GM04503 (cell line): ENCODE measurements around the gene IFITM2.
"Not testable (repeated sequence)": the region's sequence is repeated elsewhere in the genome, so short reads cannot be mapped to it uniquely, and the experiment has no call there.

Experiments
- DNase-seq: peaks from one replicate; pipeline ENCODE4 v3.0.0-alpha.2; 2012; ENCODE audit warnings: low read depth

IFITM2 gene

DNA sequence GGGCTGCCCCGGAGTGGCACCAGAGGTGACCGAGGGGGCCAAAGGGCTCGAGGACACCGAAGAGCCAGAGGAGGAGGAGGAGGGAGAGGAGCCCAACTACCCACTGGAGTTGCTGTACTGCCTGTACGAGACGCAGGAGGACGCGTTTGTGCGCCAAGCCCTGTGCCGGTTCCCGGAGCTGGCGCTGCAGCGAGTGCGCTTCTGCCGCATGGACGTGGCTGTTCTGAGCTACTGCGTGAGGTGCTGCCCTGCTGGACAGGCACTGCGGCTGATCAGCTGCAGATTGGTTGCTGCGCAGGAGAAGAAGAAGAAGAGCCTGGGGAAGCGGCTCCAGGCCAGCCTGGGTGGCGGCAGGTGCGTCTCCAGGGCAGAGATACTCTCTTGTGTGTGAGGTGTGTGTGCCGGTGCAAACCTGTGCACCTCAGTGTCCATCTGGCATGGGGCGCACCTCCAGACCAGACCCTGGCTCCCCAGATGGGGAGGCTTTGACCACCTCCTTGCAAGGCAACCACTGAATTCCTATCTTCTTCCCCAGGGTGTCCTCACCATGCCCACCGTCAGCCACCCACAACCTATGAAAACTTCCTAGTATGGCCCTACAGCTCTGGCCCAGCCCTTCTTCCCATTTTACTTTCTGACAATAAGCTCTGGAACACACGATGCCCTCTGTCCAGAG is 26.0 kb upstream of the IFITM2 start:
- DNase-seq = no peak

DNA sequence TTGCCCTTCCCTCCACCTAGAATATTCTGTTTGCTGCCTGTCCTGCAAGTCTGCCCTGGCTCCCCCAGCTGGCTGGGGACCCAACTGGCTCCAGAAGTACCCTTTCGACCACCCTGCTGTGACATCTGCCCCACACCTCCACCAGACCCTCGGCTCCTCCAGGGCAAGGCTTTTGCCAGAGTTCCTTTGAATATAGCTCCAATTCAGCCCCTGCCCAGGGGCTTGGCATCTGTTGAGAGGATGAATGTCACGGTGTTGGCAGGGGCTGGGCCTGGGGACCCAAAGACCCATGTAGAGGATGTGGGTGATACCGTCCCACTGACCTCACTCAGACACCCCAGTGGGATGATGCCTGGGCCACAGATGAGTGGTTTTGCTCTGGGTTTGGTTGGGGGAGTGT is 25.4 kb upstream of the IFITM2 start:
- DNase-seq = no peak

DNA sequence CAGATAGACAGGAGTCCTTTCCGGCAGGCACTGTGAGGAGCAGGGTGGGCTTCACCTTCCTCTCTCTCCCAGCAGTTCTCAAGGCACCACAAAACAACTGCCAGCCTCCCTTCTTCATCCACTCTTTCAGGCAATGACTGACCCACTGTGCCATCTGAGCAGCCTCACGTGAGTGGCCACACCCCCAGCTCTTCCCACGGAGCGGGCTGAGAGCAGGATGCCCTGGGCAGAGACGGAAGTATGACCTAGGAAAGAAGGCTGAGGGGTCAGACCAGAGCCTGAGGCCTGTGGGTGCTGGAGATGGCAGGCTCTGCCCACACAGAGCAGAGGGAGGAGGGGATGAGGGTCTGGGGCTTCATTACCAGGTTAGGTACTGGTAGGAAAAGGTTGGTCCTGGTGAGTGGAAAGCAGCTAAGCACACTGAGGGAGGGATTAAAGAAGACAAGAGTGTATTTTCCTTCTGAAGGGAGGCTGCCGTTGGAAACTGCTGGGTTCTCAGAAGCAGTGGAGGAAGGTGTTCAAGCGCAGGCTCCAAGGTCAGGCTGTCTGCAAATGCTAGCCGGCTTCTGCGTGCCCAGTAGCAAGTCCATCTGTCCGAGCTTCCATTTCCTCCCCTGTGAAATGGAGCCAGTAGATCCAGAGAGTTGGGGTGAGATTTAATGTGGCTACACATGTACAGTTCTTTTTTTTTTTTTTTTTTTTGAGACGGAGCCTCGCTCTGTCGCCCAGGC is 24.8 kb upstream of the IFITM2 start:
- no peak for DNase-seq

DNA sequence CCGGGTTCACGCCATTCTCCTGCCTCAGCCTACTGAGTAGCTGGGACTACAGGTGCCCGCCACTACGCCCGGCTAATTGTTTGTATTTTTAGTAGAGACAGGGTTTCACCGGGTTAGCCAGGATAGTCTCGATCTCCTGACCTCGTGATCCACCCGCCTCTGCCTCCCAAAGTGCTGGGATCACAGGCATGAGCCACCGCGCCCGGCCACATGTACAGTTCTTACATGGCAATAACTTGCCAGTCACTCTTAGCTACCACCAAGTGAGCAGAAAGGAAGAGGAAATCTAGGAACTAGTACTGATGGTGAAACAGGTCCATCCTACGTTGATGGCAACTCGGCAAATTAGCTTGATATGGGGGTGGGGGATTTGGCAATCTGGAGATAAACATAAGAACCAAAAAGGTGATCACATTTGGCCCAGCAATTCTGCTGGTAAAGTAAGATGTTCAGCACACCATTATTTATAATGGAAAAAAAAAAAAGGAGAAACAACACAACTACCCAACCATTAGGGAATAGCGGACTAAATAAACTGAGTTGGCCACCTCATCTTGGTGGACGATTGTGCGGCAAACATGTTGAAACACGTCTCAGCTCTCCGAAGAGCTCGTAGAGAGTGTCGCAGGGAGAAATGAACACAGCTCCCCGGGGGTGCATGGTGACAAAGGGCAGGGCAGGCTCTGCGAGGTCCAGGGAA is 24.1 kb upstream of the IFITM2 start:
- no peak for DNase-seq

DNA sequence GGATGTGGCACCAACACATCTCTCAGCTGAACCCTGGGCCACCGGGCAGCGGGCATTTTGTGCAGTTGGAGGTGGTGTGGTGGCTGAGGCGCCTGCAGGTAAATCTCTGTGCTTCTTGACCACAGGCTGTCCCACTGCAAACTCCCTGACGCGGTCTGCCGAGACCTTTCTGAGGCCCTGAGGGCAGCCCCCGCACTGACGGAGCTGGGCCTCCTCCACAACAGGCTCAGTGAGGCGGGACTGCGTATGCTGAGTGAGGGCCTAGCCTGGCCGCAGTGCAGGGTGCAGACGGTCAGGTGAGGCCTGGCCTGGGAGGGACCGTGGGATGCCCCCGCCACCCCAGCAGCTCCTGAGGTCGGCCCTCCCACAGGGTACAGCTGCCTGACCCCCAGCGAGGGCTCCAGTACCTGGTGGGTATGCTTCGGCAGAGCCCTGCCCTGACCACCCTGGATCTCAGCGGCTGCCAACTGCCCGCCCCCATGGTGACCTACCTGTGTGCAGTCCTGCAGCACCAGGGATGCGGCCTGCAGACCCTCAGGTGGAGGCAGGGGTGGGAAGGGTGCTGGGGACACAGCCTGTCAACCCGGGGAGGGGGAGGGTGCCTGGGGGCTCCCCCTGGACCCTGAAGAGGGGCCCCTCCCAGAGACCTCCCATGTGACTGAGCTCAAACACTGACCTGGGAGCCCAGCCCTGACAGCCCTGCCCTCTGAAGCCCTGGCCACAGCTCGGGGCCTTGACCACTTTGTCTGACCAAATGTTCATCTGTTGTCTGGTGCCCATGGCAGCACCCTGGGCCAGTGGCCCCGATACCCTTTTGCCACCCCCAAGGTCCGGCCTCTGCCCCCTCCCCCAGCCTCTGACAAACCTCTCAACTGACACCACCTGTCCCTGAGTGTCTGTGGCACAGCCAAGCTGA is 23.3 kb upstream of the IFITM2 start:
- no peak for DNase-seq

DNA sequence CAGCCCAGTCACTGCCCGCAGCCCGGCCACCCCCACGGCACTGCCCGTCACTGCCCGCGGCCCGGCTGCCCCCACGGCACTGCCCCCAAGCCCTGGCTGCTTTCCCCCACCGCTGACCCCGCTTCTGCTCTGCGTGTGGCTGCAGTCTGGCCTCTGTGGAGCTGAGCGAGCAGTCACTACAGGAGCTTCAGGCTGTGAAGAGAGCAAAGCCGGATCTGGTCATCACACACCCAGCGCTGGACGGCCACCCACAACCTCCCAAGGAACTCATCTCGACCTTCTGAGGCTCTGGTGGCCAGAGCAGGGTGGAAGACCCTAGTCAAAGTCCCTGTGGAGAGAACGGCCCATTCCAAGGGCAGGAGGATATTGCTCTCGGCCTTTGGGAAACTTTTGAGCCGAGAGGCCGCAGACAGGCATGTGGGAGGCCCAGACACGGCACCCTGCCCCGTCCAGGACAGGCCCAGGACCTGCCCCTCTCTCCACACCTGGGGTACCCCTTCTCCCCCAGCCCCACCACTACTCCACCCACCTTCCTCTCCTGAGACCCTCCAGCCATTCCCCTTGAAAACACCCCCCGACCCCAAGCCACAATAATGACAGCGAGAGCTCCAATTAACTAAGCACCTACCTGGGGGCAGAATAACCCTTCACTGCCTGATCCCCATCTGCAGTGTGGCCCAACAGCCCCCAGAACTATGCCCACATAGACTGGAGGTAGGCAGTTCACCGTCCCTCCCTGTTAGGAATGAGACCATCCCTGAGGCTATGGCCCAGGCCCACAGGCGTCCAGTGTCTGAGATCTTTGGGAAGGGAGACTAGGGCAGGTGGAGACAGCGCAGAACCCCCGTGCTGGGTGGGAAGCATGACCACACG is 22.4 kb upstream of the IFITM2 start:
- DNase-seq = no peak

DNA sequence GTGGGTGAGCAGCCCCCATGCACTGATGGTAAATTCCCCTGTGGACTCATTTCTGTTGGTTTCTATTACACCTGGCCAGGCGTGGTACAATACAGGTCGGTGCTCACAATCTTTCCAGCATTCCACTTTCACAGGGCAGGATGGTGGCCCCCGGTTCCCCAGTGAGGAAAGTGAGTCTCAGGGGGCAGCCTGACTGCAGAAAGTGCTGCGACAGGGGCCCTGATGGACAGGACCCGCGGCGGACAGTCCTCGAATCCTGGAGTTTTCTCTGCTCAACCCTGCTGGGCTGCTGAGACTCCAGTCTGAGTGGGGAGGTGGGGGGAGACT is 21.8 kb upstream of the IFITM2 start:
- no peak for DNase-seq

DNA sequence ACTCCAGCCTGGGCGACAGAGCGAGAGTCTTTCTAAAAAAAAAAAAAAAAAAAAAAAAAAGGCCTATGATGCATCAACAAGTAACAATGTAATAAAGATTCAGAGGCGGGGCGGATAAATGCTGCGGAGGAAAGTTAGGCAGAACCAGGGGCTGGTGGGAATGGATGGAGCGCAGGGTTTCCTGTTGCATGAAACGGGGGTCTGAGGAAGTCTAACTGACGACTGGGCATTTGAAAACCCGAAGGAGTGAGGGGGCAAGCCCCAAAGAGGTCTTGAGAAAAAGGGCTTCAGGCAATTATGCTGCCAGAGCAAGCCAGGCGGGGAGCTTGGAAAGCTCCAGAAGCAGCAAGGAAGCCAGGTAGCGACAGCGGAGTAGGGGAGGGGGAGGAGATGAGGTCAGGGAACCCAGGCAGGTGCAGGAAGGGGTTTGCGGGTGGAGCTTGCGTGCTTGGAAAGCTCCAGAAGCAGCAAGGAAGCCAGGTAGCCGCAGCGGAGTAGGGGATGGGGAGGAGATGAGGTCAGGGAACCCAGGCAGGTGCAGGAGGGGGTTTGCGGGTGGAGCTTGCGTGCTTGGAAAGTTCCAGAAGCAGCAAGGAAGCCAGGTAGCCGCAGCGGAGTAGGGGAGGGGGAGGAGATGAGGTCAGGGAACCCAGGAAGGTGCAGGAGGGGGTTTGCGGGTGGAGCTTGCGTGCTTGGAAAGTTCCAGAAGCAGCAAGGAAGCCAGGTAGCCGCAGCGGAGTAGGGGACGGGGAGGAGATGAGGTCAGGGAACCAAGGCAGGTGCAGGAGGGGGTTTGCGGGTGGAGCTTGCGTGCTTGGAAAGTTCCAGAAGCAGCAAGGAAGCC is 20.4 kb upstream of the IFITM2 start:
- not testable (repeated sequence) for DNase-seq

DNA sequence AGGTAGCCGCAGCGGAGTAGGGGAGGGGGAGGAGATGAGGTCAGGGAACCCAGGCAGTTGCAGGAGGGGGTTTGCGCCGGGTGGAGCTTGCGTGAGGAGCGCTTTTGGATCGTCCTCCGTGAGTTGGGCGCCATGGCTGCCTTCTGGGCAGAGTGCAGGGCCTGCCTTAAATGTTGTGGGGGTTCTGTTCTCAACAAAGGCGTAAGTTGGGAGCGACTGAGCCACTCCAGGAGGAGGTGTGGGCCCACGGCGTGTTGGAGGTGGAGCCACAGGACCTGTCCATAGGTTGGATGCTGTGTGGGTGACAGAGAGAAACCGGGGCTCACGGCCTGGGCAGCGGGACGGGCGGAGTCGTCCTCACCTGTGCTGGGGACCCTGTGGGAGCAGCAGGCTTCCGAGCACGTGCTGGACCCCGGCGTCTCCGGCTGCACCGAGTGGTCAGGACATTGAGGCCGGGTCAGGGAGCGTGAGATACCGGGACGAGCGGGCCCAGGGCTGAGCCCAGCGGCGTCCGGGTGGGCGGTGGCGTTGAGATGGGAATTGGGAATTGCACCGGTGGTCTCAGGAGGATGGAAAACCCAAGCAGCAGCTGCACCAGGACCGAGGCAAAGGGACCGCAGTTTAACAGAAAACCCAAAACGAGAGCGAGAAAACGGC is 19.7 kb upstream of the IFITM2 start:
- DNase-seq = no peak

DNA sequence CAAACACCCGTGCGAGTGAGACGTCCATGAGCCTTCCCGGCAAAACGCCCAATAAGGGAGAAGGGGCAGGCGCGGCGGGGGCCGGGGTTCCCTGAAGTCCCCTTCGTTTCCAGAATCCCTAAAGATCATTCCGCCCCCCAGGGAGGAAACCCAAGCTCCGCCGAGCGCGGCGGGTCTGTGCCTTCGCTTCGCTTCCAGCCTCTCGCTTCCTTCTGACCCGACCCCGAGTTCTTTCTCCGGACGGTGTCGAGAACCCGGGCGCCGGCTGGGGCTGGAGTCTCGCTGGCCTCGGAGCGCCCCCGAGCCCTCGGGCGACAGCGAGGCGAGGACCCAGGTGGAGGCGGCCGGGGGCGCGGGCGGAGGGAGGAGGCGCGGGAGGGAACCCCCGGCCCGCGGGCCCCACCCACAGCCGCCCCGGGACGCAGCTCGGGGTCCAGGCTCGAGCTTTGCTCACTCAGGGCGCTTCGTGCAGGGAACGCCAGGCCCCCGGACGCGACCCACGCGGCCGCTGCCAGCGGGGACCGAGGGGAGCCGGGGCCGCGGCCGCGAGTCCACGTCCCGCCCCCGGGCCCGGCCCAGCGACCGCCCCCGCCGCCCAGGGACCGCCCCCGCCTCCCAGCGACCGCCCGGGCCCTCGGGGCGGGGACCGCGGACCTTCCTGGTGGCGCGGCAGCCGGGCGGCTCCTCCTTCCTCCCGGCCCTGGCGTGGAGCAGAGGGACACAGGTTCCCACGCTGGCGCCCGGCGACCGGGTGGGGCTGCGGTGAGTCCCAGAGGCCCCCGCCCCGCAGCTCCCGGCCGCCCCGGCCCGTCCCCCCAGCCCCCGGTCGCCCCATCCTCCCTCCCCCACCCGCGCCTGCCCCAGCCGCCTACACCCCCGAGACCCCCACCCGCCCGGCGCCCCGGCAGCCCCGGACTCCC is 18.9 kb upstream of the IFITM2 start, which contains the start of gene PGGHG:
Gene PGGHG (plus strand): TSS at position 649 of the 920 bp plus-strand sequence. CDS start 691 bp downstream, outside the sequence.
- DNase-seq = no peak

DNA sequence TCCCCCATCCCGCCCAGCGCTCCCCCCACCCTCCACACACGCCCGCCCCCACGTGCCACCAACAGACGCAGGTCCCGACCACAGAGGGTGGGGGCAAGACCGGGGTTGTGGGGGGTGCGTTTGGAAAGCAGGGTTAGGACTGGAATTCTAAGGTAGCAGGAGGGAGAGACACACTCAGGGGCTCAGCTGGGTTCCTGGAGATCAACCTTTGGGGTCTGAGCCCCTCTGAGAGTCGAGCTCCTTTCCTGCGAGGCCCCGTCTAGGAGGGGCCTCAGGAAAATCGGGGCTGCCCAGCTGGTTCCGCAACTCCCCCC is 18.3 kb upstream of the IFITM2 start:
- DNase-seq = no peak

DNA sequence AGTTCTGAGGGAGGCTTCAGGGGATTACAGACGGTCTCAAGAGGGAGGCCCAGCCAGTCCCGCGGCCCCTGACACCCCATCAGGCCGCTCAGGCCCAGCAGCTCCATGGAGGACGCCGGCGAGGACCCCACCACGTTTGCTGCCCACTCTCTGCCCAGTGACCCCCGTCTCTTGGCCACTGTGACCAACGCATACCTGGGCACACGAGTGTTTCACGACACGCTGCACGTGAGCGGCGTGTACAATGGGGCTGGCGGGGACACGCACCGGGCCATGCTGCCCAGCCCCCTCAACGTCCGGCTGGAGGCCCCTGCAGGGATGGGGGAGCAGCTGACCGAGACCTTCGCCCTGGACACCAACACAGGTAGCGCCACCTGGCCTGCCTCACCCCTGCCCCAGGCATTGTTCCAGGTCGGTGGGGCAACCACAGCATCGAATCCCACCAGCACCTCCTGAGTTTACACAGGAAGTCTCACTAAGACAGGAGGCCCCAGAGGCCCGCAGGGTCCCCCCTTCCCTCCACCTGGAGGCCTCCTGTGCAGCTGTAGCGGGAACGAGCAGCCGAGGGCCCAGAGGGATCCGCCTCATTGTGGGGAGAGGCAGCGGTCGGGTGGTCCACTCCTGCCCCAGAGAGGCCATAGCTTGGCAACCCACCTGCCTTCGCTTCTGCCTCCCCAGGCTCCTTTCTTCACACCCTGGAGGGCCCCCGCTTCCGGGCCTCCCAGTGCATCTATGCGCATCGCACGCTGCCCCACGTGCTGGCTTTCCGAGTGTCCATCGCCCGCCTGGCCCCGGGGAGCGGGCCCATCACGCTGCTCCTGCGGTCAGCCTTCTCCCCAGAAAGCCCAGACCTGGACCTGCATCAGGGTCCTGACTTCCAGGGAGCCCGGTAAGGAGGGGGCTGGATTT is 17.6 kb upstream of the IFITM2 start:
- DNase-seq = no peak

DNA sequence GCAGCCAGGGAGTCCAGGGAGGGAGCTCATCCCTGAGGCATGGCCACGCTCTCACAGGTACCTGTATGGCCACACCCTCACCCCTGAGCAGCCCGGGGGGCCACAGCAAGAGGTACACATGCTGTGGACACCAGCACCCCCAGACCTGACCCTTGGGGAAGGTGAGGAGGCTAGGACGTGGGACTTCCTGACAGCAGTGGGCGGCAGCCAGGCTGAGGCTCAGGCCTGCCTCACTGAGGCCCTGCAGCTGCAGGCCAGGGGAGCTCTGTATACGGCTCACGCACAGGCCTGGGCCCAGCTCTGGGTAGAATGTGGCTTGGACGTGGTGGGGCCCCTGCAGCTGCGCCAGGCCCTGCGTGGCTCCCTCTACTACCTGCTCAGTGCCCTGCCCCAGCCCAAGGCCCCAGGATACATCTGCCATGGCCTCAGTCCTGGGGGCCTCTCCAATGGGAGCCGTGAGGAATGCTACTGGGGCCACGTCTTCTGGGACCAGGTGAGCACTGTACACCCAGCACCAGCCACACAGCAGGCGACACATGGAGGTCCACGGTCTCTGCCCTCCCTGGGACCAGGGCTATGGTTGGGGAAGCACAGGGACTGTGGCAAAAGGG is 16.9 kb upstream of the IFITM2 start:
- no peak for DNase-seq

DNA sequence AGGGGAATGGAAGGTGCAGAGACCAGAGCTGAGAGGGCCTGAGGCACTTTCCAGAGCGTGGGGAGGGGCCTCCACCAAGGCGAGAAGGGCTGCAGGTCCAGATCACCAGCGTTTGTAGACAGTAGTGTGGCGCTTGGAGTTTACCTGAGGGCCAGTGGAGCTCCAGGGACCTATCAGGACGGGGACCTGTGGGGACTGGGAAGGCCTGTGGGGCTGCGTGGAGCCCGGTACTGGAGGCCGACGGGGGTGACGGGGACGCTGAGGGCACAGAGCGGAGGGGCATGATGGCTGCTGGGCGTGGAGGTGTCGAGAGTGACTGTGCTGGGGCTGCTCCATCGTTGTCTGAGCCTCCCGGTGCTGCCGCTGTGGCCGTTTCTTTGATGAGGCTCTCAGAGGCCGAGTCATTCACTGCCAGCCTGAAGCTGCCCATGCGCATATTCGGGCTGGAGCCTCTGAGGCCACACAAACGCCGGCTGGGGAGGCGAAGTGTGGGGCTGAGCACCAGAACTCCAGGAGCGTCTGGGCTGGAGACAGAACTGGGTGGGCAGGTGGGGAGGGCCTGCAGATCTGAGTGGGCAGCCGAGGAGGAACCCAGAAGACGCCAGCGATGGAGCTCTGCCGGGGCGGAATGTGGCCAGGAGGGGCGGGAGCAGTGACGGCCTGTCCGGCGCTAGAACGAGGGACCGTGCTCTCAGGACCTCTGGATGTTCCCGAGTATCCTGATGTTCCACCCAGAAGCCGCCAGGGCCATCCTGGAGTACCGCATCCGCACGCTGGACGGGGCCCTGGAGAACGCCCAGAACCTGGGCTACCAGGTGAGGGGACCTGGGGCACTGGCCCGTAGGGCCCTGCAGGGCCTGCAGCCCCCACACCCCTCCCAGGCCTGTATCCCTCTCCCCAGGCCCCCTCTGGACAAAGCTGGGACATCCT is 16.1 kb upstream of the IFITM2 start:
- no peak for DNase-seq

DNA sequence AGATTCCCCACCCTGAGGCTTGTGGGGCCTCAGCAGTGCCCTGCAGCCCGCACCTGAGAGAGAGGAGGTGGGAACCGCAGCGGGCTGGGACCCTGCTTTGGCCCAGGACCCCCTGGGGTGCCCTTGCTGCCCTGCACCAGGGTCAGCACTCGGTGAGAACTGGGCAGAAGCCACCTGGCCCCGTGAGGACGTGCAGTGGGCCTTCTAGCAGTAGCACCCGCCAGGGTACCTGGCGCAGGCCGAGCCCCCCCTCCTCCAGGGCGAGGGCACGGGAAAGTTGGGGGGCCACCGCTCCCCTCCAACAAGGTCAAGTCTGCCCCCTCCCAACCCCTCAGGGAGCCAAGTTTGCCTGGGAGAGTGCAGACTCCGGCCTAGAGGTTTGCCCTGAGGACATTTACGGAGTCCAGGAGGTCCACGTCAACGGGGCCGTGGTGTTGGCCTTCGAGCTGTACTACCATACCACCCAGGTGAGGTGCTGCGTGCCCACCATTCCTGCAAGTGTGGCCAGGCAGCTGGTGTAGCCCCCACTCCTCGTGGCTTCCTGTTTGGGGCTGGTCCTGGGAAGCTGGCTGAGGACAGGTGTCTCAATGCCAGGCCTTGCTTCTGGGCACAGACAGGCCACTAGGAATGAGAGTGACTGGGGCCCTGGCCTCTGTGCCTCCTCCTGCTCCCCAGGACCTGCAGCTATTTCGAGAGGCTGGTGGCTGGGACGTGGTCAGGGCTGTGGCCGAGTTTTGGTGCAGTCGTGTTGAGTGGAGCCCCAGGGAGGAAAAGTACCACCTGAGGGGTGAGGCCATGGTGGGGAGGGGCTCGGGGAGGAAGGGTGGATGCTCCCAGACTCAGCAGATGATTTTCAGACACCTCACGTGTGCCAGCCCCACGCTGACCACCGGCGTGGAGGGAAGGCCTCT is 15.2 kb upstream of the IFITM2 start:
- no peak for DNase-seq
